Measurements from ENCODE around the gene OTUD4. TPM values are rescaled to one million over a fixed set of nuclear protein-coding genes. Genes with fewer than 3 reads are reported as not detected.

OTUD4 gene
- total and polyA plus RNA-seq, 4 donors = 5.6 to 48.7 (median 22.8) TPM

- intact Hi-C loops (cut with DNase I) = no loop called here
- no peak for ATAC-seq (ENCODE audit: low FRiP score)
- Histone ChIP-seq H3K4me3 (ENCODE audit: low read length in 2 of 2) (no peak overlapping the region), H3K4me1 (ENCODE audit: control insufficient read depth in 1 of 2, insufficient read depth in 2 of 2, low read length in 2 of 2) (no peaks in the 10 kb centered on the region), H3K9me3 (ENCODE audit: control insufficient read depth, low read length) (no peaks in the 10 kb centered on the region), H3K27ac (ENCODE audit: low read depth in 1 of 2, low read length in 2 of 2) (no peak overlapping the region), H3K36me3 (ENCODE audit: control insufficient read depth in 1 of 2, insufficient read depth in 2 of 2, low read length in 1 of 2) (no peaks in the 10 kb centered on the region), H3K27me3 (ENCODE audit: control insufficient read depth in 1 of 2, insufficient read depth in 2 of 2, low read length in 1 of 2) (no peaks in the 10 kb centered on the region)
- 94 to 96% methylated on average over 2 of the region's 2 CpGs for WGBS, 2 donors
- no peak for DNase-seq
Observed at GRCh38 chr4:145207934-145208333, 27.5 kb upstream of the OTUD4 start.

- H3K4me1 ChIP-seq (ENCODE audit: control insufficient read depth in 1 of 2, insufficient read depth in 2 of 2, low read length in 2 of 2) = no peaks in the 10 kb centered on the region
- no peak overlapping the region for H3K4me3 ChIP-seq (ENCODE audit: low read length in 2 of 2)
- H3K36me3 ChIP-seq (ENCODE audit: control insufficient read depth in 1 of 2, insufficient read depth in 2 of 2, low read length in 1 of 2) = no peaks in the 10 kb centered on the region
- no peaks in the 10 kb centered on the region for H3K9me3 ChIP-seq (ENCODE audit: control insufficient read depth, low read length)
- intact Hi-C loops (cut with DNase I) = no loop called here
- H3K27me3 ChIP-seq (ENCODE audit: control insufficient read depth in 1 of 2, insufficient read depth in 2 of 2, low read length in 1 of 2) = no peaks in the 10 kb centered on the region
- 78 to 79% methylated on average over 9 of the region's 9 CpGs for WGBS, 2 donors
- no peak for ATAC-seq (ENCODE audit: low FRiP score)
- H3K27ac ChIP-seq (ENCODE audit: low read depth in 1 of 2, low read length in 2 of 2) = no peak overlapping the region
- DNase-seq = no peak
Observed at GRCh38 chr4:145203410-145203809, 23.0 kb upstream of the OTUD4 start.

DNA sequence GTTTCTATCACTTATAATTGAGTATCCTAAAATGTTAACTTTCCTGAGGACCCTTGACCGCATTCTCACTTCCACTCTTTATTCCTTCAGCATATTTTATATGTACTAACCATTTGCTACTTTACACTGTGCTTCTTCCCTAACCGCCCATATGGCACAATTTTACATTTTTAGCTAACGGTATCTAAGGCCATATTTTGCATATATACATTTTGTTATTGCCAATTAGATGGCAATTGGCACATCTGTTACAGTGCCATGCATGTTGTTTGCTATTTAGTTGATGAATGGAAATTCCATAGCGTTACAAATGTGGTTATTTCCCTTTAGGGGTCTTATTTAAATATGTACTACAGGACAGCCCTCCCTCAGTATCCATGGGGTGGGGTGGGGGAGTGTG, 20.0 kb upstream of the OTUD4 start:
- H3K27ac ChIP-seq (ENCODE audit: low read depth in 1 of 2, low read length in 2 of 2) = no peak overlapping the region
- no peaks in the 10 kb centered on the region for H3K4me1 ChIP-seq (ENCODE audit: control insufficient read depth in 1 of 2, insufficient read depth in 2 of 2, low read length in 2 of 2)
- intact Hi-C loops (cut with DNase I) = no loop called here
- 85 to 87% methylated on average over 4 of the region's 4 CpGs for WGBS, 2 donors
- H3K4me3 ChIP-seq (ENCODE audit: low read length in 2 of 2) = no peak overlapping the region
- H3K36me3 ChIP-seq (ENCODE audit: control insufficient read depth in 1 of 2, insufficient read depth in 2 of 2, low read length in 1 of 2) = no peaks in the 10 kb centered on the region
- H3K9me3 ChIP-seq (ENCODE audit: control insufficient read depth, low read length) = no peaks in the 10 kb centered on the region
- no peaks in the 10 kb centered on the region for H3K27me3 ChIP-seq (ENCODE audit: control insufficient read depth in 1 of 2, insufficient read depth in 2 of 2, low read length in 1 of 2)
- ATAC-seq (ENCODE audit: low FRiP score) (no peak), DNase-seq (no peak)

DNA sequence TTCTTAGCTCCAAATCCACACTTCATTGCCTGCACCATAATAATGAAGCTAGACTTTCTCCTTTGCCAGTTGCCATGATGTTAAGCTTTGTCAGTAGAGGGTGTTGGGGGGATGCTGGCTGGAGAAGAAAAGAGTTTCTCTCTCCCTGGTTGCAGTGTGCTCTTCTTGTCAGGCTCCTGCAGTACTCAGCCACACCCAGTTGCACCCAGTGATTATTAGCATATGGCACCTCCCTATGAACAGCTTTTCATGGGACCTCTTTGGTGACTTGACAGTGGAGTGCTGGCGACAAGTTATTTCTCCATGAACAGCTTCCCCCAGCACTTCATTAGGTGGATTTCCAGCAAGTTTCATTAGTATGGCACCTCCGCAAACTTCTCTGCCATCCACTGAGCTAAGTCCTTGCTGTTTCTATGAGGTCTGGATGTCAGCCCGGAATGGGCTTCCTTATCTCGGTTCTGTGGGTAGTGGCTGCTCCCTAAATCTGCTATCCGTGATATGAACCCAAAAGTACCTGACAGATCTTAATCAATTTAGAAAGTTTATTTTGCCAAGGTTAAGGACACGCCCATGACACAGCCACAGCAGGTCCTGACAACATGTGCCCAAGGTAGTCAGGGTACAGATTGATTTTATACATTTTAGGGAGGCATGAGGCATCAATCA, 18.8 kb upstream of the OTUD4 start:
- H3K4me3 ChIP-seq (ENCODE audit: low read length in 2 of 2) = no peak overlapping the region
- 82 to 84% methylated on average over 6 of the region's 6 CpGs for WGBS, 2 donors
- intact Hi-C loops (cut with DNase I) = no loop called here
- H3K4me1 ChIP-seq (ENCODE audit: control insufficient read depth in 1 of 2, insufficient read depth in 2 of 2, low read length in 2 of 2) = no peaks in the 10 kb centered on the region
- DNase-seq (no peak), ATAC-seq (ENCODE audit: low FRiP score) (no peak)
- H3K27me3 ChIP-seq (ENCODE audit: control insufficient read depth in 1 of 2, insufficient read depth in 2 of 2, low read length in 1 of 2) = no peaks in the 10 kb centered on the region
- H3K27ac ChIP-seq (ENCODE audit: low read depth in 1 of 2, low read length in 2 of 2) = no peak overlapping the region
- no peaks in the 10 kb centered on the region for H3K36me3 ChIP-seq (ENCODE audit: control insufficient read depth in 1 of 2, insufficient read depth in 2 of 2, low read length in 1 of 2)
- no peaks in the 10 kb centered on the region for H3K9me3 ChIP-seq (ENCODE audit: control insufficient read depth, low read length)

- Histone ChIP-seq H3K9me3 (ENCODE audit: control insufficient read depth, low read length) (no peaks in the 10 kb centered on the region), H3K27me3 (ENCODE audit: control insufficient read depth in 1 of 2, insufficient read depth in 2 of 2, low read length in 1 of 2) (no peaks in the 10 kb centered on the region), H3K4me3 (ENCODE audit: low read length in 2 of 2) (no peak overlapping the region), H3K36me3 (ENCODE audit: control insufficient read depth in 1 of 2, insufficient read depth in 2 of 2, low read length in 1 of 2) (no peaks in the 10 kb centered on the region), H3K4me1 (ENCODE audit: control insufficient read depth in 1 of 2, insufficient read depth in 2 of 2, low read length in 2 of 2) (no peaks in the 10 kb centered on the region), H3K27ac (ENCODE audit: low read depth in 1 of 2, low read length in 2 of 2) (no peak overlapping the region)
- ATAC-seq (ENCODE audit: low FRiP score) (no peak), DNase-seq (no peak)
- 47 to 50% methylated on average over 3 of the region's 3 CpGs for WGBS, 2 donors
- intact Hi-C loops (cut with DNase I) = no loop called here
Observed at GRCh38 chr4:145196747-145197146, 16.4 kb upstream of the OTUD4 start.

- intact Hi-C loops (cut with DNase I) = no loop called here
- Histone ChIP-seq H3K27me3 (ENCODE audit: control insufficient read depth in 1 of 2, insufficient read depth in 2 of 2, low read length in 1 of 2) (no peaks in the 10 kb centered on the region), H3K9me3 (ENCODE audit: control insufficient read depth, low read length) (no peaks in the 10 kb centered on the region), H3K4me3 (ENCODE audit: low read length in 2 of 2) (no peak overlapping the region), H3K27ac (ENCODE audit: low read depth in 1 of 2, low read length in 2 of 2) (no peak overlapping the region), H3K4me1 (ENCODE audit: control insufficient read depth in 1 of 2, insufficient read depth in 2 of 2, low read length in 2 of 2) (no peaks in the 10 kb centered on the region), H3K36me3 (ENCODE audit: control insufficient read depth in 1 of 2, insufficient read depth in 2 of 2, low read length in 1 of 2) (no peaks in the 10 kb centered on the region)
- WGBS, 2 donors = 82 to 89% methylated on average over 3 of the region's 3 CpGs
- DNase-seq (no peak), ATAC-seq (ENCODE audit: low FRiP score) (no peak)
Observed at GRCh38 chr4:145195167-145195952, 15.0 kb upstream of the OTUD4 start.

GRCh38 chr4:145189981-145190380, 9.6 kb upstream of the OTUD4 start:
- DNase-seq = no peak
- intact Hi-C loops (cut with DNase I) = loop anchor here in 1 of 2 donors (10.0 kb wide), 1 partner anchor 545 kb away; no protein-coding TSS in a partner anchor
- 29 to 34% methylated on average over 3 of the region's 3 CpGs for WGBS, 2 donors

DNA sequence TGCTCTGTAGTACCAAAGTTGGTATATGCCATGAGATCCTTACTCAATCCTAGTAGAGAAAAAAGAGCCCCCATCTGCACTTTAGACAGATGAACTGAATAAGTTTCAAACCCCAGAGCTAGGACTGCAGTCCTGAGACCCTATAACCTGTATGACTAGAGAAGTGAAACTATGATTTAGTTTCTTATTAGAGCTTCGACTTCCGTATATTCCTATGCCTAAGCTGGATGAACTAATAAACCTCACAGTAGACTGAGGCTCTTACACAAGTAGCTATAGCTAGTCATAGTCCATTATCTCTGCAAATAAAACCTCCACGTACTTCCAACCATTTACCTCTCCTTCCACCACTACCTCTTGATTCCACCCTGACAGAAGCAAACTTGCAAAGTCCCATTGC, 6.3 kb upstream of the OTUD4 start:
- WGBS, 2 donors = 84 to 87% methylated on average over 3 of the region's 3 CpGs
- no peak overlapping the region for H3K27ac ChIP-seq (ENCODE audit: low read depth in 1 of 2, low read length in 2 of 2)
- H3K9me3 ChIP-seq (ENCODE audit: control insufficient read depth, low read length) = no peaks in the 10 kb centered on the region
- intact Hi-C loops (cut with DNase I) = loop anchor here in 1 of 2 donors (10.0 kb wide), 1 partner anchor 548 kb away; no protein-coding TSS in a partner anchor
- H3K36me3 ChIP-seq (ENCODE audit: control insufficient read depth in 1 of 2, insufficient read depth in 2 of 2, low read length in 1 of 2) = no peaks in the 10 kb centered on the region
- no peak overlapping the region for H3K4me3 ChIP-seq (ENCODE audit: low read length in 2 of 2)
- ATAC-seq (ENCODE audit: low FRiP score) (no peak), DNase-seq (no peak)
- H3K4me1 ChIP-seq (ENCODE audit: control insufficient read depth in 1 of 2, insufficient read depth in 2 of 2, low read length in 2 of 2) = no peaks in the 10 kb centered on the region
- H3K27me3 ChIP-seq (ENCODE audit: control insufficient read depth in 1 of 2, insufficient read depth in 2 of 2, low read length in 1 of 2) = no peaks in the 10 kb centered on the region

More at GRCh38 chr4:145189981-145190380, 9.6 kb upstream of the OTUD4 start:
- Histone ChIP-seq H3K4me3 (ENCODE audit: low read length in 2 of 2) (no peak overlapping the region), H3K27ac (ENCODE audit: low read depth in 1 of 2, low read length in 2 of 2) (no peak overlapping the region), H3K27me3 (ENCODE audit: control insufficient read depth in 1 of 2, insufficient read depth in 2 of 2, low read length in 1 of 2) (no peaks in the 10 kb centered on the region), H3K9me3 (ENCODE audit: control insufficient read depth, low read length) (no peaks in the 10 kb centered on the region), H3K36me3 (ENCODE audit: control insufficient read depth in 1 of 2, insufficient read depth in 2 of 2, low read length in 1 of 2) (no peaks in the 10 kb centered on the region), H3K4me1 (ENCODE audit: control insufficient read depth in 1 of 2, insufficient read depth in 2 of 2, low read length in 2 of 2) (no peaks in the 10 kb centered on the region)
- no peak for ATAC-seq (ENCODE audit: low FRiP score)

DNA sequence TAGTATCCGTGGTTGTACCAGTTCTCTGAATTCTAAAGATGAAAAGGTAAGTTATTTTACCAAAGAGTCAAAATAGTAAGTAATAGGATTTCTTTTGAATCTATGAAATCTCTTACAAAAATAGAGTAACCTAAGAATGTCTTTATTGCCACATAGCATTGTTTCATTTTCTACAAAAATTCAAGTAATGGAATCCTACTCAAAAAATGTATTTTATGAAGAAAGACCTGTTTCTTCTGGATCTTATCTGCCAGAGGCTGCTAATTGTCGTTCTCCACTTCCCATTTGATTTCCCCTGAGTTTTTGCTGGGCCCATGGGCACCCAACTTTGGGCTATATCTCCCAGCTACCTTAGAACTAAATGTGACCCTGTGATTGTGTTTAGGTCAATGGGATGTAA, 3.2 kb upstream of the OTUD4 start:
- ATAC-seq (ENCODE audit: low FRiP score) (no peak), DNase-seq (no peak)
- Histone ChIP-seq H3K27ac (ENCODE audit: low read depth in 1 of 2, low read length in 2 of 2) (no peak overlapping the region), H3K4me1 (ENCODE audit: control insufficient read depth in 1 of 2, insufficient read depth in 2 of 2, low read length in 2 of 2) (no peaks in the 10 kb centered on the region), H3K27me3 (ENCODE audit: control insufficient read depth in 1 of 2, insufficient read depth in 2 of 2, low read length in 1 of 2) (no peaks in the 10 kb centered on the region), H3K4me3 (ENCODE audit: low read length in 2 of 2) (no peak overlapping the region), H3K9me3 (ENCODE audit: control insufficient read depth, low read length) (no peaks in the 10 kb centered on the region), H3K36me3 (ENCODE audit: control insufficient read depth in 1 of 2, insufficient read depth in 2 of 2, low read length in 1 of 2) (no peaks in the 10 kb centered on the region)
- 40 to 49% methylated on average over 2 of the region's 2 CpGs for WGBS, 2 donors
- intact Hi-C loops (cut with DNase I) = loop anchor here in 1 of 2 donors (5.0 to 10.0 kb wide), 2 partner anchors 299 to 551 kb away; partner anchors contain the start of gene SMAD1

All from aorta (tissue), 5 donors.